Choroid plexus epithelial cell (primary cell): ENCODE measurements around the gene NDST3.

Experiments
- DNase-seq: peaks from one replicate; pipeline ENCODE4 v3.0.0-alpha.2; 2010; ENCODE audit warnings: low read depth
- H3K4me3 ChIP-seq: 2 replicates; pipeline ENCODE4 v1.5.1; 2011; ENCODE audit warnings: low read depth, mild to moderate bottlenecking, control low read depth, low read length, moderate library complexity
- TF ChIP-seq, protein P1 (sequence below): conservative IDR thresholded peaks from 2 replicates; pipeline ENCODE4 v1.5.1; 2011; ENCODE audit warnings: low read depth, mild to moderate bottlenecking, control low read depth, inconsistent platforms, low read length, moderate library complexity

NDST3 gene

DNA sequence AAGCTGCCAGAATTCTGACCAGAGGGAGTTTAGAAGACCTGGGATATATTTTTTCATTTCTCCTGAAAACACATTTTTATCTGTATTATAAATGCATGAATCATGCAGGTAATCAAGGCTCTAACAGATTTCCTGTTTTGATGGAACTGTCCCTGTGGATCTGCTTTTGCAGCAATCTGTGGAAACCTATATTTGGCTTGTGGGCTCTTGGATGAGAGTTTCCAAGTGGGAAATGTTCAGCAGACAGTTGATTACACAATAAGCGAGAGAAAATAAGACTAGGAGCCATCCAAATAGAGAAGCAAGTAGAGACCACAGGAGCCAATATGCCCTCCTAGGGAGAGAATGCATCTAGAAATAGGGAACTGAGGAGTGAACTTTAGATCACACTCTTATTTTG is 105.0 kb downstream of the NDST3 start:
- DNase-seq: no peak
- TF ChIP-seq, protein P1, sequence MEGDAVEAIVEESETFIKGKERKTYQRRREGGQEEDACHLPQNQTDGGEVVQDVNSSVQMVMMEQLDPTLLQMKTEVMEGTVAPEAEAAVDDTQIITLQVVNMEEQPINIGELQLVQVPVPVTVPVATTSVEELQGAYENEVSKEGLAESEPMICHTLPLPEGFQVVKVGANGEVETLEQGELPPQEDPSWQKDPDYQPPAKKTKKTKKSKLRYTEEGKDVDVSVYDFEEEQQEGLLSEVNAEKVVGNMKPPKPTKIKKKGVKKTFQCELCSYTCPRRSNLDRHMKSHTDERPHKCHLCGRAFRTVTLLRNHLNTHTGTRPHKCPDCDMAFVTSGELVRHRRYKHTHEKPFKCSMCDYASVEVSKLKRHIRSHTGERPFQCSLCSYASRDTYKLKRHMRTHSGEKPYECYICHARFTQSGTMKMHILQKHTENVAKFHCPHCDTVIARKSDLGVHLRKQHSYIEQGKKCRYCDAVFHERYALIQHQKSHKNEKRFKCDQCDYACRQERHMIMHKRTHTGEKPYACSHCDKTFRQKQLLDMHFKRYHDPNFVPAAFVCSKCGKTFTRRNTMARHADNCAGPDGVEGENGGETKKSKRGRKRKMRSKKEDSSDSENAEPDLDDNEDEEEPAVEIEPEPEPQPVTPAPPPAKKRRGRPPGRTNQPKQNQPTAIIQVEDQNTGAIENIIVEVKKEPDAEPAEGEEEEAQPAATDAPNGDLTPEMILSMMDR: no peak
- H3K4me3 ChIP-seq: no peak overlapping the region

DNA sequence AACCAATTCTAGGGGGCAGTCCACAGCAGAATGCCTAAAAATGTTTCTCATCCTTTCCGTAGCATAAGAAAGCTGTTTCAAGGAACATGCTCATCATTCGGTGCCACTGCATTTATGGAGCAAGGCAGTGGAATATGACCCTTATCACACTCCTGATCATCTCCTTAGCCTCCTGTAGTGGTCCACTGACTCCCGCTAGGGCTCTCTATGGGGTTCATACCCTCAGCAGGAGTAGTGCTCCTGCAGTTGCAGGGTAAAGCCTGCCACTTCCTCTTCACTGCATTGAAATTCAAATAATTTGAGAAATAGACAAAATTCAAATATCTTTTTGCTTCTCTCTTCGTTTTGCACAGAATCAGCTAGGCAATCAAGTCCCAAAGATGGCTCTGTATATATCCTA is 107.0 kb downstream of the NDST3 start:
- TF ChIP-seq, protein P1: no peak
- no peak for DNase-seq
- no peak overlapping the region for H3K4me3 ChIP-seq

DNA sequence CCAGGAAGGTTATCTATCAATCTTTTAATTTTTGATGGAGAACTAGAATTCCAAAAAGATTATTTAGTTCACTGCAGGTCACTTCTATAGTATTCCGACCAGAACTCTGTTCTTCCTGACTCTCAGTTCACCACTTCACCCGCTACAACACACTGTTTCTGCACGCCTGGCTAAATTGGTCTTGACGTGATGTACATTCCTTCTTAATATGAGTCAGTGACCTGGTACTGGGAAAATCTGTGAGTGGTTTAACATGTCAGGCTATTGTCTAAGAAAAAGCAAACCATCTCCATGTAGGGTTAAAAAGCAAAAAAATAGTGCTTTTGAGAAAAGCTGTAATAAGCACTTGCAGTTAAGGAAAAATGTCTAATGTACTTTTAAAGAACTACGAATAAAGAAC is 120.4 kb downstream of the NDST3 start:
- TF ChIP-seq, protein P1: no peak
- H3K4me3 ChIP-seq: no peak overlapping the region
- peak; percentile 79 for DNase-seq

DNA sequence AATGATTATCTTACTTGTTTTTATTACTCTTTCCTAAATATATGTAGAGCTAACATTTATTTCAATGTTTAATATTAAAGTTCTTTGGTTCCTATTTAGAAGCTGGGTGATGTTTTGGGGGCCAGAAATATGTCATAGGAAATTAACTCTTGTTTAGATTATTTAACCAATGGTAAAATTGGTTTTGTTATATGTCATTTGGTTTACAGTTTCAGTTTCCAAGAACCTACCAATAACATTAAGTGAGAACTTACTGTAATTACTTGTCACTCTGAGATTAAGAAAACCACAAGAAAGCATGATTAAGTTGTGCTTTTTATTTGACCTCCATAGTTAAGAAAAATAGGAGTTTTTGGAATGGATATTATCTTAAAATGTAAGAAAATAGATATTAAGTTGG is 121.2 kb downstream of the NDST3 start:
- TF ChIP-seq, protein P1: no peak
- H3K4me3 ChIP-seq: no peak overlapping the region
- no peak for DNase-seq

DNA sequence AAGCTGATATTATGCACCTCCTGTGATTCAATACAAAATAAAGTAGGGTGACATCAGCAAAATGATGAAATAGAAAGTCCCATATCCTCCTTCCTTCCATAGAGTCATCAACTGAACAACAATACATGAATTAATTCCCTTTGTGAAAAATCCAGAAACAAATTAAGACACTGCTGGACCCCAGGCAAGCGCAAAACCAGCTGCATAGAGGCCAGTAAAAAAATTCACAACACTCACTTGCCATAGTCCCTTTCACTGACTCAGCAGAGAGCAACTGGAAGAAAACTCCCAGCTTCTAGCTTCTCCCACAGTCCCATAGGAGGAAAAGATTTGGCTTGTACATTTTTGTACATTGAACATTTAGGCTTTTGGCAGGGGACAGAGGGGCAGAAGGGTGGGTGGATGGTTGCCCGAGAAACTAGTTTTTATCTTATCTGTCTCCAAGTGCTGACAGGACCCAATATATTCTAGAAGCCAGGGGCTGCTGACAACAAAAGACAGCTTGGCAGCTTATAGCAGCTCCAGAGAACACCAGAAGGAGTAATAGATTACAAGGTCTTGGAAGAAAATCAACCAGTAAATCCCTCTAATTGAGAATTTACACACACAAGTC is 124.6 kb downstream of the NDST3 start:
- peak; percentile 38 for DNase-seq
- TF ChIP-seq, protein P1: no peak
- H3K4me3 ChIP-seq: no peak overlapping the region

DNA sequence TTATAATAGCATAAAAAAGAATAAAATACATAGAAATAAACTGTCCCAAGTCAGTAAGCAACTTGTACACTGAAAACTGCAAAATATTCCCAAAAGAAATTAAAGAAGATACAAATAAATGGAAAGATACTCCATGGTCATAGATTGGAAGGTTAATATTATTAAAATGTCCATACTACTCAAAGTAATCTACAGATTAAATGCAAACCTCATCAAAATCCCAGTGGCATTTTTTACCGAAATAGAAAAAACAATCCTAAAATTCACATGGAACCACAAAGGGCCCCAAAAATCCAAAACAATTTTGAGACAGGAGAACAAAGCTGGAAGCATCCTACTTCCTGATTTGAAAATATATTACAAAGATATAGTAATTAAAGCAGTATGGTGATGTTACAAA is 133.0 kb downstream of the NDST3 start:
- TF ChIP-seq, protein P1: no peak
- DNase-seq: no peak
- H3K4me3 ChIP-seq: no peak overlapping the region

DNA sequence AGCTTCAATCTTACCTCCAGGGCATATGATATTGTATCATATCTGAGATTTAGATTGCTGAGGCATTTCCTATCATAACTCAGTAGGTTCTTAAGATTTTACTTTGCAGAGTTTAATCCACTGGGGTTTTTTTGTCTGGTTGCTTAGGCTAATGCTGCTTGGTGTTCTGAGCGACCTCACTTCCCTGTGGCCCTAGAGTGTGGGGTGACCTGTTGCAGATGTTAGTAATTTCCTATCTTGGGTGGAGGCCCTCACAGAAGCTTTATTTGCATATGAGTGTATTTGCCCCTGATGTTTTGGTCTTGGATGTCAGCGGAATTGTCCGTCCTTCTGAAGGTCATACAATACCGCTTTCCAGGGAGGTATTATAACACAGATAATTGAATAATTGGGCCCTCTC is 137.1 kb downstream of the NDST3 start:
- TF ChIP-seq, protein P1: no peak
- DNase-seq: peak; percentile 30

More for the DNA sequence above, 137.1 kb downstream of the NDST3 start:
- no peak overlapping the region for H3K4me3 ChIP-seq
